K562 (cell line): ENCODE results near the gene FGF11. TPM values are rescaled to one million over a fixed set of nuclear protein-coding genes. Genes with fewer than 3 reads are reported as not detected.
A peak's percentile ranks its signal among the peaks of the same experiment; 100 is the strongest.

Source experiments
- ATAC-seq: fragments of 200-7000 bp; cut with Tn5 transposase; 3 replicates; pipeline ENCODE4 v1.9.1; 2020; ENCODE audit warnings: moderate library complexity
- BruUV-seq: library from RNA; stranded (reverse); fragments of 400-500 nt; replicated peaks from 2 replicates; lab custom pipeline; 2021; lab: Mats Ljungman, UMichigan
- CTCF ChIA-PET: fragments of 300-600 bp; formaldehyde crosslinking; extraction: SDS; loops from one replicate; lab custom pipeline; 2021; ENCODE audit warnings: low intra/inter-chr PET ratio; lab: Yijun Ruan, JAX
- POLR2A ChIA-PET: fragments of 300-600, 350-650 bp; sonication (Branson Sonifier 250); formaldehyde crosslinking; extraction: SDS; loops from one replicate; lab custom pipeline; 2021; ENCODE audit warnings: antibody characterized with exemption, inconsistent platforms; lab: Yijun Ruan, JAX
- DNase-seq, 4 experiments: peaks; one replicate each; pipeline versions ENCODE4 v3.0.0 to v3.0.0-alpha.2; 2011 to 2018; ENCODE audit warnings: low spot score in 3 of 4, mixed read lengths in 3 of 4; ENCODE audit errors: extremely low read depth in 1 of 4
- FAIRE-seq: peaks from 2 replicates; lab custom pipeline; 2011; peaks lifted over from hg19 to GRCh38; lab: Jason Lieb, UNC
- H2AFZ ChIP-seq: 2 replicates; pipeline ENCODE4 v1.6.0; 2011; ENCODE audit warnings: low read depth, low read length, control low read depth, inconsistent platforms
- H3K27ac ChIP-seq: fragments of 200-600 bp; 3 replicates; pipeline ENCODE4 v1.8.0; 2011; ENCODE audit warnings: low read depth, mild to moderate bottlenecking, control low read depth, inconsistent platforms, low read length, moderate library complexity, mixed read lengths; ENCODE audit errors: extremely low read depth
- H3K27me3 ChIP-seq, 2 experiments: fragments of 300-600 bp in 1 of 2; 2 replicates in 1 of 2; 3 replicates in 1 of 2; pipeline versions ENCODE4 v1.6.0 to v1.8.0; 2011; ENCODE audit warnings: inconsistent platforms in 2 of 2, low read length in 2 of 2, mild to moderate bottlenecking in 1 of 2, mixed read lengths in 1 of 2, moderate library complexity in 1 of 2; ENCODE audit not compliant: control insufficient read depth in 2 of 2, insufficient read depth in 2 of 2
- H3K36me3 ChIP-seq: fragments of 300-600 bp; 3 replicates; pipeline ENCODE4 v1.8.0; 2011; ENCODE audit warnings: mild to moderate bottlenecking, low read length, inconsistent platforms; ENCODE audit not compliant: control insufficient read depth, insufficient read depth
- H3K4me1 ChIP-seq, 2 experiments: fragments of 200-600 bp in 1 of 2; replicated peaks in 1 of 2; 2 replicates in 1 of 2; 3 replicates in 1 of 2; pipeline versions ENCODE4 v1.5.1 to v1.8.0; 2011; ENCODE audit warnings: inconsistent platforms in 2 of 2, low read length in 2 of 2, mild to moderate bottlenecking in 1 of 2, mixed read lengths in 1 of 2, moderate library complexity in 1 of 2; ENCODE audit not compliant: control insufficient read depth in 2 of 2, insufficient read depth in 2 of 2
- H3K4me2 ChIP-seq: 2 replicates; pipeline ENCODE4 v1.6.1; 2011; ENCODE audit warnings: low read length, control low read depth, inconsistent platforms, mixed read lengths; ENCODE audit not compliant: insufficient read depth
- H3K4me3 ChIP-seq: fragments of 200-600 bp; sonication (generic), shearing (Covaris generic); 2 replicates; pipeline ENCODE4 v1.5.1; 2016; ENCODE audit warnings: control low read depth, inconsistent platforms
- H3K79me2 ChIP-seq: fragments of 200-600 bp; 3 replicates; pipeline ENCODE4 v1.8.0; 2011; ENCODE audit warnings: low read length, inconsistent platforms; ENCODE audit not compliant: control insufficient read depth, insufficient read depth
- H3K9ac ChIP-seq, 2 experiments: 2 replicates each; pipeline versions ENCODE4 v1.6.0 to v1.6.1; 2011; ENCODE audit warnings: low read depth in 2 of 2, low read length in 2 of 2, control low read depth in 1 of 2, inconsistent platforms in 1 of 2, mild to moderate bottlenecking in 1 of 2, mixed read lengths in 1 of 2; ENCODE audit not compliant: insufficient read depth in 1 of 2
- H3K9me1 ChIP-seq: one replicate; pipeline ENCODE4 v1.6.0; 2011; ENCODE audit warnings: inconsistent platforms, mild to moderate bottlenecking, low read length, moderate library complexity; ENCODE audit not compliant: control insufficient read depth, insufficient read depth
- H3K9me3 ChIP-seq: replicated peaks from 2 replicates; pipeline ENCODE4 v1.5.1; 2011; ENCODE audit warnings: low read depth, low read length, inconsistent platforms; ENCODE audit not compliant: control insufficient read depth, insufficient read depth
- H4K20me1 ChIP-seq: replicated peaks from 2 replicates; pipeline ENCODE4 v1.6.1; 2011; ENCODE audit warnings: low read length, inconsistent platforms, mixed read lengths; ENCODE audit not compliant: control insufficient read depth, insufficient read depth
- ARID2 ChIP-seq: fragments of 450-650 bp; IDR thresholded peaks from 2 replicates; pipeline ENCODE4 v1.6.1; 2017; ENCODE audit warnings: antibody characterized with exemption, mild to moderate bottlenecking
- EWSR1 ChIP-seq: fragments of 450-650 bp; IDR thresholded peaks from 2 replicates; pipeline ENCODE4 v1.6.1; 2018; ENCODE audit warnings: borderline replicate concordance, mild to moderate bottlenecking, low read depth, moderate library complexity; ENCODE audit not compliant: partially characterized antibody
- HNRNPL ChIP-seq: fragments of 200-400 bp; formaldehyde crosslinking; IDR thresholded peaks from 2 replicates; pipeline ENCODE4 v1.6.1; 2017; ENCODE audit warnings: low read depth, mild to moderate bottlenecking, low read length
- HSF4 ChIP-seq: fragments of 250-450 bp; sonication (Bioruptor Pico); IDR thresholded peaks from 2 replicates; pipeline ENCODE4 v2.1.2; 2022; ENCODE audit warnings: mild to moderate bottlenecking, moderate library complexity, borderline replicate concordance
- KLF1 ChIP-seq: fragments of 450-650 bp; IDR thresholded peaks from 2 replicates; pipeline ENCODE4 v1.6.1; 2016; ENCODE audit warnings: missing genetic modification characterization, missing compliant biosample characterization
- MIER1 ChIP-seq: fragments of 450-650 bp; IDR thresholded peaks from 2 replicates; pipeline ENCODE4 v1.6.1; 2016; ENCODE audit warnings: antibody characterized with exemption, mild to moderate bottlenecking, low read depth
- NFATC3 ChIP-seq: fragments of 450-650 bp; IDR thresholded peaks from 2 replicates; pipeline ENCODE4 v1.6.1; 2017; ENCODE audit warnings: mild to moderate bottlenecking
- NR2C2 ChIP-seq, 2 experiments: fragments of 200-800 bp in 1 of 2; sonication (Bioruptor generic) in 1 of 2; sonication (generic) in 1 of 2; formaldehyde crosslinking in 1 of 2; IDR thresholded peaks; 2 replicates each; pipeline versions ENCODE4 v1.6.1 to v1.8.0; 2016 to 2022; ENCODE audit warnings: mild to moderate bottlenecking in 1 of 2, missing compliant biosample characterization in 1 of 2, missing genetic modification characterization in 1 of 2, missing genetic modification reagents in 1 of 2
- SAFB2 ChIP-seq: fragments of 200-400 bp; formaldehyde crosslinking; IDR thresholded peaks from 2 replicates; pipeline ENCODE4 v1.6.1; 2018; ENCODE audit warnings: borderline replicate concordance, low read length, low read depth, moderate library complexity; ENCODE audit not compliant: severe bottlenecking
- ZNF124 ChIP-seq: sonication (generic); formaldehyde crosslinking; IDR thresholded peaks from 2 replicates; pipeline ENCODE4 v1.8.1; 2022; ENCODE audit warnings: missing genetic modification reagents
- ZNF134 ChIP-seq: fragments of 250-450 bp; sonication (Bioruptor Pico); conservative IDR thresholded peaks from 2 replicates; pipeline ENCODE4 v1.4.0; 2020
- ZNF785 ChIP-seq: fragments of 250-450 bp; sonication (Bioruptor Pico); IDR thresholded peaks from 2 replicates; pipeline ENCODE4 v1.4.0; 2020; ENCODE audit warnings: mild to moderate bottlenecking
- WGBS: fragments of 100-300 bp; shearing (Covaris generic); methylation state at CpG from one replicate; pipeline ENCODE4 v1.1.6; 2016; ENCODE audit warnings: low coverage, mixed read lengths; ENCODE audit not compliant: insufficient coverage; ENCODE audit errors: missing lambda C conversion rate; 5-methylcytosine and 5-hydroxymethylcytosine counted together
- in situ Hi-C: fragments of 300-500 bp; cut with MboI; formaldehyde crosslinking; loops from 4 replicates; pipeline ENCODE4 v1.15.0; 2018; ENCODE audit warnings: inconsistent platforms, mixed read lengths
- intact Hi-C: fragments of 100-400 bp; cut with micrococcal nuclease; formaldehyde crosslinking; loops from 2 replicates; pipeline ENCODE4 v1.14.2; 2022
- polyA plus RNA-seq, 8 experiments: library from polyadenylated mRNA; depleted of rRNA in 4 of 8; stranded (reverse) in 5 of 8; unstranded in 3 of 8; fragments of >200 nt; fragmentation: Nextera tagmentation in 2 of 8; fragmentation: Illumina TruSeq in 1 of 8; extraction: Ambion mirVana in 2 of 8; extraction: Trizol in 1 of 8; gene quantifications; 2 replicates each; pipeline versions ENCODE4 v1.2.1 to v1.2.3, GENCODE V29; 2011 to 2014; ENCODE audit warnings: inconsistent platforms in 1 of 8, missing spikeins in 1 of 8
- total RNA-seq, 7 experiments: library from RNA; depleted of rRNA in 6 of 7; stranded (reverse); fragments of >200 nt in 6 of 7; fragmentation: Illumina TruSeq in 2 of 7; extraction: Trizol in 2 of 7; gene quantifications; 2 replicates each; pipeline versions ENCODE4 v1.2.1 to v1.2.3, GENCODE V29; 2011 to 2021; ENCODE audit warnings: low replicate concordance in 1 of 7
- TF ChIP-seq, protein P1 (sequence below): fragments of 250-450 bp; sonication (Bioruptor Pico); IDR thresholded peaks from 2 replicates; pipeline ENCODE4 v1.4.0; 2020
- TF ChIP-seq, protein P2 (sequence below): fragments of 250-450 bp; sonication (Bioruptor Pico); IDR thresholded peaks from 2 replicates; pipeline ENCODE4 v1.5.0; 2020; ENCODE audit warnings: mild to moderate bottlenecking, borderline replicate concordance

FGF11 gene
- total and polyA plus RNA-seq, 9 of the 15 experiments (the other 6 are each of a cell fraction or from before 2014, with no cell fraction given) = 1.2 to 7.5 (median 3.0) TPM

DNA sequence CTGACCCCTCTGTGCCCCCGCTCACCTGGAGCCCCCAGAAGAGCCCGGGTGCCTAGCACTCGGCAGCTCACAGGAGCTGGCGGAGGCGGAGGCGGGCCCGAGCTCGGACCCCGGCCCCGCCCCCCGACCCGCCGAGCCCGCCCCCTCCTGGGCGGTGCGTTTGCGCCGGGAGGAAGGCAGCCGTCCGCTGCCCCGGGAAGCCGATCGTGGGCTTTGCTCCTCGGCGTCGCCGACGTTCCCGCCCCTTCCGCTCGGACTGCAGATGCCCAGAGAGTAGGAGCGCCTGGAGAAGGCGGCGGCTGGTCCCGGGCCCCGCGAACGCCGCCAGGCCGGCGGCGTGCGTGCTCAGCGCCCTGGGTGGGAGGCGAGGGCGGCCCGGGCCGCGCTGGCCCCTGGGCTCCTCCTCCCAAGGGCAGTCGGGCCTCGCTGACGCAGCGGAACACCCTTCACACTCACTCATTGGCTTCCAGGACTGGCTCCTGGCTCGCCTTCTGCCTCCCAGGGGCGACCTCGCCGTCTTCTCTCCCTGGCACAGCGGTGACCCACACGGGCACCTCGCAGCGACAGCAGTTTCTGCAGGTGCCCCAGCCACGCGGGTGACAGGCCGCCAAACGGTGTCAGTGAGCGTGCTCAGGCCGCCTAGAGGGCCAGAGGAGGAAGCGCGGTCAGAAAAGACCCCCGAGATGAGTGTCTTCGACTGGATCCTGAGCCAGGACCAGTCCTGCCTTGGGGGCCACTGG is 44.7 kb upstream of the FGF11 start, which contains the start of gene PLSCR3:
PLSCR3 (minus strand) TSS at position 74 of the 740 bp plus-strand sequence. CDS start 415 bp downstream, outside the sequence.
- peaks cover 3 to 24% of the 10 kb centered on the region in 2 experiments; a peak in 4 of 5 replicates for H3K4me1 ChIP-seq
- no peaks in the 10 kb centered on the region for H3K9me3 ChIP-seq
- H2AFZ ChIP-seq = peak within 1 kb of the TSS; percentile 84
- no peaks in the 10 kb centered on the region for H3K79me2 ChIP-seq
- CTCF ChIA-PET = interaction anchor here (0.6 kb wide), 1 partner anchor 98 kb away, joined by 3 read pairs; no protein-coding TSS in a partner anchor
- POLR2A ChIA-PET = interaction anchor here (0.6 kb wide), 2 partner anchors 52 to 91 kb away, joined by 3 to 4 read pairs; no protein-coding TSS in a partner anchor
- peak within 1 kb of the TSS; percentile 74 for H3K4me2 ChIP-seq
- H3K4me3 ChIP-seq = peak within 1 kb of the TSS; percentile 68
- peak within 1 kb of the TSS; percentile 79 for H3K27ac ChIP-seq
- FAIRE-seq = peak; percentile 77
- BruUV-seq = TSS peak; percentile 78
- H3K36me3 ChIP-seq = no peaks in the 10 kb centered on the region
- in situ Hi-C loops (no loop called here), intact Hi-C loops (no loop called here)
- H3K27me3 ChIP-seq = no peaks in the 10 kb centered on the region
- H4K20me1 ChIP-seq = no peaks in the 10 kb centered on the region
- peak; percentile 84 to 91 (median 88) for DNase-seq
- peak within 1 kb of the TSS; percentile 75 to 97 for H3K9ac ChIP-seq
- 2% methylated on average over 11 of the region's 71 CpGs for WGBS
- peak; percentile 97 for ATAC-seq
- no peaks in the 10 kb centered on the region for H3K9me1 ChIP-seq
- TF ChIP-seq EWSR1 (no peak), KLF1 (no peak), NR2C2 (CRISPR knock-in tag; IDR thresholded peaks at IDR 0.05) (no peak), NR2C2 (tag; IDR thresholded peaks at IDR 0.05) (peak; percentile 59), HSF4 (CRISPR knock-in tag) (no peak), HNRNPL (no peak), NFATC3 (no peak), ZNF785 (CRISPR knock-in tag) (no peak), MIER1 (no peak), ZNF124 (CRISPR knock-in tag) (no peak), ARID2 (no peak), SAFB2 (no peak), ZNF134 (CRISPR knock-in tag) (no peak)
- TF ChIP-seq, protein P1, sequence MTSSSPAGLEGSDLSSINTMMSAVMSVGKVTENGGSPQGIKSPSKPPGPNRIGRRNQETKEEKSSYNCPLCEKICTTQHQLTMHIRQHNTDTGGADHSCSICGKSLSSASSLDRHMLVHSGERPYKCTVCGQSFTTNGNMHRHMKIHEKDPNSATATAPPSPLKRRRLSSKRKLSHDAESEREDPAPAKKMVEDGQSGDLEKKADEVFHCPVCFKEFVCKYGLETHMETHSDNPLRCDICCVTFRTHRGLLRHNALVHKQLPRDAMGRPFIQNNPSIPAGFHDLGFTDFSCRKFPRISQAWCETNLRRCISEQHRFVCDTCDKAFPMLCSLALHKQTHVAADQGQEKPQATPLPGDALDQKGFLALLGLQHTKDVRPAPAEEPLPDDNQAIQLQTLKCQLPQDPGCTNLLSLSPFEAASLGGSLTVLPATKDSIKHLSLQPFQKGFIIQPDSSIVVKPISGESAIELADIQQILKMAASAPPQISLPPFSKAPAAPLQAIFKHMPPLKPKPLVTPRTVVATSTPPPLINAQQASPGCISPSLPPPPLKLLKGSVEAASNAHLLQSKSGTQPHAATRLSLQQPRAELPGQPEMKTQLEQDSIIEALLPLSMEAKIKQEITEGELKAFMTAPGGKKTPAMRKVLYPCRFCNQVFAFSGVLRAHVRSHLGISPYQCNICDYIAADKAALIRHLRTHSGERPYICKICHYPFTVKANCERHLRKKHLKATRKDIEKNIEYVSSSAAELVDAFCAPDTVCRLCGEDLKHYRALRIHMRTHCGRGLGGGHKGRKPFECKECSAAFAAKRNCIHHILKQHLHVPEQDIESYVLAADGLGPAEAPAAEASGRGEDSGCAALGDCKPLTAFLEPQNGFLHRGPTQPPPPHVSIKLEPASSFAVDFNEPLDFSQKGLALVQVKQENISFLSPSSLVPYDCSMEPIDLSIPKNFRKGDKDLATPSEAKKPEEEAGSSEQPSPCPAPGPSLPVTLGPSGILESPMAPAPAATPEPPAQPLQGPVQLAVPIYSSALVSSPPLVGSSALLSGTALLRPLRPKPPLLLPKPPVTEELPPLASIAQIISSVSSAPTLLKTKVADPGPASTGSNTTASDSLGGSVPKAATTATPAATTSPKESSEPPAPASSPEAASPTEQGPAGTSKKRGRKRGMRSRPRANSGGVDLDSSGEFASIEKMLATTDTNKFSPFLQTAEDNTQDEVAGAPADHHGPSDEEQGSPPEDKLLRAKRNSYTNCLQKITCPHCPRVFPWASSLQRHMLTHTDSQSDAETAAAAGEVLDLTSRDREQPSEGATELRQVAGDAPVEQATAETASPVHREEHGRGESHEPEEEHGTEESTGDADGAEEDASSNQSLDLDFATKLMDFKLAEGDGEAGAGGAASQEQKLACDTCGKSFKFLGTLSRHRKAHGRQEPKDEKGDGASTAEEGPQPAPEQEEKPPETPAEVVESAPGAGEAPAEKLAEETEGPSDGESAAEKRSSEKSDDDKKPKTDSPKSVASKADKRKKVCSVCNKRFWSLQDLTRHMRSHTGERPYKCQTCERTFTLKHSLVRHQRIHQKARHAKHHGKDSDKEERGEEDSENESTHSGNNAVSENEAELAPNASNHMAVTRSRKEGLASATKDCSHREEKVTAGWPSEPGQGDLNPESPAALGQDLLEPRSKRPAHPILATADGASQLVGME (CRISPR knock-in tag) = no peak
- TF ChIP-seq, protein P2, sequence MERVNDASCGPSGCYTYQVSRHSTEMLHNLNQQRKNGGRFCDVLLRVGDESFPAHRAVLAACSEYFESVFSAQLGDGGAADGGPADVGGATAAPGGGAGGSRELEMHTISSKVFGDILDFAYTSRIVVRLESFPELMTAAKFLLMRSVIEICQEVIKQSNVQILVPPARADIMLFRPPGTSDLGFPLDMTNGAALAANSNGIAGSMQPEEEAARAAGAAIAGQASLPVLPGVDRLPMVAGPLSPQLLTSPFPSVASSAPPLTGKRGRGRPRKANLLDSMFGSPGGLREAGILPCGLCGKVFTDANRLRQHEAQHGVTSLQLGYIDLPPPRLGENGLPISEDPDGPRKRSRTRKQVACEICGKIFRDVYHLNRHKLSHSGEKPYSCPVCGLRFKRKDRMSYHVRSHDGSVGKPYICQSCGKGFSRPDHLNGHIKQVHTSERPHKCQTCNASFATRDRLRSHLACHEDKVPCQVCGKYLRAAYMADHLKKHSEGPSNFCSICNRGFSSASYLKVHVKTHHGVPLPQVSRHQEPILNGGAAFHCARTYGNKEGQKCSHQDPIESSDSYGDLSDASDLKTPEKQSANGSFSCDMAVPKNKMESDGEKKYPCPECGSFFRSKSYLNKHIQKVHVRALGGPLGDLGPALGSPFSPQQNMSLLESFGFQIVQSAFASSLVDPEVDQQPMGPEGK (CRISPR knock-in tag) = no peak
